ENCODE results near the gene CDH23.

CDH23 gene

DNA sequence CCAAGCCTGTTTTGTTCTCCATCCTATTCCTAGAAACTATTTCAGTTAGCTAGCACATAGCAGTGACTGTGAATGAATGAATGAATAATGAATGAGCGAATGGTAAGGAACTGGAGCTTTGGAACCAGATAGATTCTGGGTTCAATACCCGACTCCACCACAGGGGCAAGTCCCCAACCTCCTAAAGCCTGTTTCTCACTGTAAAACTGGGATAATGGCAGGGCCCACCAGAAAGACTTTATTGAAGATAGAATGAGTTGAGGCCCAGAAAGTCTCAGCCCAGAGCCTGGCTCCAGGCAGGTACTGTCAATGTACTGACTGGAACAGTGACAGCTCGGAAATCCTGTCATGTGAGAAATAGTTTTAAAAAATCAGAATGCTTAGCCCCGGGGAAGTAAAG is 1.1 kb upstream of the CDH23 start:
- no peaks in the 10 kb centered on the region for H4K20me1 ChIP-seq (ENCODE audit: control insufficient read depth, insufficient read depth, low read depth, low read length)
- H3K9me2 ChIP-seq (replicated peaks; ENCODE audit: control insufficient read depth, low read length), result no peaks in the 10 kb centered on the region
- no peaks in the 10 kb centered on the region for H3K36me3 ChIP-seq (ENCODE audit: control insufficient read depth, low read length)
- H3K4me1 ChIP-seq (ENCODE audit: control insufficient read depth, low read length), result no peaks in the 10 kb centered on the region
- no peaks in the 10 kb centered on the region for H3F3A ChIP-seq (ENCODE audit: control insufficient read depth, insufficient read depth)
- H3K9me3 ChIP-seq (ENCODE audit: control insufficient read depth, insufficient read depth, low read length), result no peaks in the 10 kb centered on the region
- TF ChIP-seq EZH2phosphoT487 (IDR thresholded peaks at IDR 0.05; ENCODE audit: borderline replicate concordance, low read length) (no peak), CTCF (IDR thresholded peaks at IDR 0.05; ENCODE audit: low read depth, low read length, poor library complexity, severe bottlenecking) (no peak)
- no peak overlapping the region for H3K27ac ChIP-seq (ENCODE audit: low read depth, low read length)
- no peak overlapping the region for H3K4me3 ChIP-seq (ENCODE audit: low read length)
- no peak overlapping the region for H3K4me2 ChIP-seq (ENCODE audit: low read length)
- peaks cover 6% of the 10 kb centered on the region; the same call in 1 of the 2 replicates for H3K27me3 ChIP-seq (ENCODE audit: control insufficient read depth, low read length)
- H3K79me2 ChIP-seq (ENCODE audit: control insufficient read depth, low read length), result no peaks in the 10 kb centered on the region

- H3K27me3 ChIP-seq (ENCODE audit: control insufficient read depth, low read length), result peaks cover 3% of the 10 kb centered on the region; the same call in 1 of the 2 replicates
- H3K4me3 ChIP-seq (ENCODE audit: low read length), result no peak overlapping the region
- no peak overlapping the region for H3K4me2 ChIP-seq (ENCODE audit: low read length)
These were observed 523 bp upstream of the CDH23 start for GRCh38 chr10:71396084-71396710.

DNA sequence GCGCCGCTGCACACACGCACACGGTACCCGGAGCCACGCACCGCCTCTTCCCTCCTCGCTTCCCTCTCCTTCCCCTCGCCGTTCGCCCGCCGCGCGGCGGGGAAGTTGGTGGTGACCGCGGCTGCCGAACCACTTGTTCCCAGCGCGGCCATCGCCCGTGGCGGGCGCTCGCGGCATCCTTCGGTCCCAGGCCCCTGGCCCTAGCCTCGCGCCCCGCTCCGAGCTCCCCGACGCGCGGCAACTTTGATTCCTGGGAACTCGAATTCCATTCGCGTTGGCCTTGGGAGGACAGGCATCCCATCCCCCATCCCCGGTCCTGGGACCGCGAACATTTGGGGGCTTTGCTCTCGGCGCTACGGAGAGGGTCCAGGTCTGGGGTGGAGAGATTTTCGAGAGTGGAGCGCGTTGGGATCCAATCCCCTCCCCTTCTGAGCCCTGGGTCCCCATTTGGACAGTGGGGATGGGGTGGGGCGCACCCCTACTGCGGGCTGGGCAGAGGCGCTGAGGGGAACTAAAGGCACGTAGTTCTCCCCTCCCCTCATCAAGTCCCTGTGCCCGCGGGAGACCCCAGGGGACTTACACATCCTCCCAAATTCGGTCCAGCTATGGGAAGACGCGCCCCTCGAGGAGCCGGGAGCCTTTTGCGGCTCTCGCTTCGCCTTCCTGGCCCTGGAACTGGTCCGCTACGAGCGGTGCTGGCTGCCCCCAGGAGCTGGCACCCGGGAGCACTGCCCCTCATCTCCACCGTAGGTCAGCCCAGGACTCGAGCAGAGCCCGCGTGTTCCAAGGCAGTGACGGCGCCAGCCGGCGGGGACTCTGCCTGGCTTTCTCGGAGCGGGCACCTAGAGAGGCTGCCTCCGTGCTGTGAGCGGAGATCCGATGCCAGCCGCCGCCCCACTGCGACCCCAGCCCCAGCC is 834 bp downstream of the CDH23 start:
- Histone ChIP-seq H3K4me3 (ENCODE audit: low read length) (no peak overlapping the region), H3K79me2 (ENCODE audit: control insufficient read depth, low read length) (no peaks in the 10 kb centered on the region), H3K27me3 (ENCODE audit: control insufficient read depth, low read length) (no peaks in the 10 kb centered on the region), H4K20me1 (ENCODE audit: control insufficient read depth, insufficient read depth, low read depth, low read length) (no peaks in the 10 kb centered on the region), H3K9me2 (replicated peaks; ENCODE audit: control insufficient read depth, low read length) (no peaks in the 10 kb centered on the region), H3K27ac (ENCODE audit: low read depth, low read length) (no peak overlapping the region), H3K9me3 (ENCODE audit: control insufficient read depth, insufficient read depth, low read length) (no peaks in the 10 kb centered on the region), H3F3A (ENCODE audit: control insufficient read depth, insufficient read depth) (no peaks in the 10 kb centered on the region), H3K4me2 (ENCODE audit: low read length) (no peak overlapping the region), H3K36me3 (ENCODE audit: control insufficient read depth, low read length) (no peaks in the 10 kb centered on the region), H3K4me1 (ENCODE audit: control insufficient read depth, low read length) (no peaks in the 10 kb centered on the region)
- TF ChIP-seq EZH2phosphoT487 (IDR thresholded peaks at IDR 0.05; ENCODE audit: borderline replicate concordance, low read length) (no peak), CTCF (IDR thresholded peaks at IDR 0.05; ENCODE audit: low read depth, low read length, poor library complexity, severe bottlenecking) (no peak)

More at GRCh38 chr10:71396084-71396710, 523 bp upstream of the CDH23 start:
- Histone ChIP-seq H3K9me2 (replicated peaks; ENCODE audit: control insufficient read depth, low read length) (no peaks in the 10 kb centered on the region), H4K20me1 (ENCODE audit: control insufficient read depth, insufficient read depth, low read depth, low read length) (no peaks in the 10 kb centered on the region), H3K36me3 (ENCODE audit: control insufficient read depth, low read length) (no peaks in the 10 kb centered on the region), H3K27ac (ENCODE audit: low read depth, low read length) (no peak overlapping the region), H3K79me2 (ENCODE audit: control insufficient read depth, low read length) (no peaks in the 10 kb centered on the region), H3K4me1 (ENCODE audit: control insufficient read depth, low read length) (no peaks in the 10 kb centered on the region), H3F3A (ENCODE audit: control insufficient read depth, insufficient read depth) (no peaks in the 10 kb centered on the region), H3K9me3 (ENCODE audit: control insufficient read depth, insufficient read depth, low read length) (no peaks in the 10 kb centered on the region)
- no peak for TF ChIP-seq CTCF (IDR thresholded peaks at IDR 0.05; ENCODE audit: low read depth, low read length, poor library complexity, severe bottlenecking)
- TF ChIP-seq EZH2phosphoT487 (IDR thresholded peaks at IDR 0.05; ENCODE audit: borderline replicate concordance, low read length), result no peak
